ENCODE measurements around the gene AK2. TPM values are rescaled to one million over a fixed set of nuclear protein-coding genes. Genes with fewer than 3 reads are reported as not detected.
"Not testable (repeated sequence)": the region's sequence is repeated elsewhere in the genome, so short reads cannot be mapped to it uniquely, and the experiment has no call there.

The AK2 gene
- total RNA-seq, 1 donor from 2014 or later, result 118 TPM

GRCh38 chr1:33050221-33051076 is 13.8 kb upstream of the AK2 start:
- Histone ChIP-seq H3K27me3 (no peaks in the 10 kb centered on the region), H3K4me3 (no peak overlapping the region), H3K9me3 (no peaks in the 10 kb centered on the region), H3K27ac (no peak overlapping the region), H3K4me1 (no peaks in the 10 kb centered on the region), H3K36me3 (no peaks in the 10 kb centered on the region)
- TF ChIP-seq, protein P1, sequence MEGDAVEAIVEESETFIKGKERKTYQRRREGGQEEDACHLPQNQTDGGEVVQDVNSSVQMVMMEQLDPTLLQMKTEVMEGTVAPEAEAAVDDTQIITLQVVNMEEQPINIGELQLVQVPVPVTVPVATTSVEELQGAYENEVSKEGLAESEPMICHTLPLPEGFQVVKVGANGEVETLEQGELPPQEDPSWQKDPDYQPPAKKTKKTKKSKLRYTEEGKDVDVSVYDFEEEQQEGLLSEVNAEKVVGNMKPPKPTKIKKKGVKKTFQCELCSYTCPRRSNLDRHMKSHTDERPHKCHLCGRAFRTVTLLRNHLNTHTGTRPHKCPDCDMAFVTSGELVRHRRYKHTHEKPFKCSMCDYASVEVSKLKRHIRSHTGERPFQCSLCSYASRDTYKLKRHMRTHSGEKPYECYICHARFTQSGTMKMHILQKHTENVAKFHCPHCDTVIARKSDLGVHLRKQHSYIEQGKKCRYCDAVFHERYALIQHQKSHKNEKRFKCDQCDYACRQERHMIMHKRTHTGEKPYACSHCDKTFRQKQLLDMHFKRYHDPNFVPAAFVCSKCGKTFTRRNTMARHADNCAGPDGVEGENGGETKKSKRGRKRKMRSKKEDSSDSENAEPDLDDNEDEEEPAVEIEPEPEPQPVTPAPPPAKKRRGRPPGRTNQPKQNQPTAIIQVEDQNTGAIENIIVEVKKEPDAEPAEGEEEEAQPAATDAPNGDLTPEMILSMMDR (IDR thresholded peaks at IDR 0.05), result no peak
- no peak for TF ChIP-seq POLR2A (IDR thresholded peaks at IDR 0.05)
- no peak for TF ChIP-seq POLR2AphosphoS5 (IDR thresholded peaks at IDR 0.05; ENCODE audit: insufficient read depth in 1 of 2, low read depth in 1 of 2)
- DNase-seq (ENCODE audit: extremely low spot score in 2 of 2), result no peak
- intact Hi-C loops (cut with DNase I), result no loop called here

- no peak overlapping the region for H3K27ac ChIP-seq
- H3K27me3 ChIP-seq, result no peaks in the 10 kb centered on the region
- intact Hi-C loops (cut with DNase I), result loop anchor here (10.0 kb wide), 1 partner anchor 115 kb away; no protein-coding TSS in a partner anchor
- no peak overlapping the region for H3K4me3 ChIP-seq
- H3K36me3 ChIP-seq, result no peaks in the 10 kb centered on the region
- DNase-seq (ENCODE audit: extremely low spot score in 2 of 2), result no peak
- TF ChIP-seq, protein P1 (IDR thresholded peaks at IDR 0.05), result no peak
- TF ChIP-seq POLR2AphosphoS5 (IDR thresholded peaks at IDR 0.05; ENCODE audit: insufficient read depth in 1 of 2, low read depth in 1 of 2) (no peak), POLR2A (IDR thresholded peaks at IDR 0.05) (no peak)
- H3K4me1 ChIP-seq, result no peaks in the 10 kb centered on the region
- H3K9me3 ChIP-seq, result no peaks in the 10 kb centered on the region
Observed at GRCh38 chr1:33049371-33049770, 12.7 kb upstream of the AK2 start.

DNA sequence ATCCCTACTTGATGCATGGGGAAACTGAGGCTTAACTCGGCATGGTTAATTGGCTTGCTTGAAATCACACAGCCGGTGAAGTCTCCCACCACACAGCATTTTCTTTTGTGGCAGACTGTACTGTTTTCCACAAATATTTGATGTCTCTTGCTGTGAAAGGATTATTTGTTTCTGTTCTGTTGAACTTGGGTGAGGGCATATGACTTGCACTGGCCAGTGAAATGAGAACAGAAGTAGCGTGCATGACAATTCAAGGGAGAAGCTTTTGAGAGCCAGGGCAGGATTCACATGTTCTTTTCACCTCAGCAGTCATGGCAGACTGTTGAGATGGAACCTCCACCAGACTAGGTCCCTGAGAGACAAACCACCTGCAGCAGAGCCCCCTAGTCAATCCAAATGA is 11.7 kb upstream of the AK2 start:
- no peak for DNase-seq (ENCODE audit: extremely low spot score in 2 of 2)
- TF ChIP-seq, protein P1 (IDR thresholded peaks at IDR 0.05), result no peak
- TF ChIP-seq POLR2A (IDR thresholded peaks at IDR 0.05) (no peak), POLR2AphosphoS5 (IDR thresholded peaks at IDR 0.05; ENCODE audit: insufficient read depth in 1 of 2, low read depth in 1 of 2) (no peak)
- H3K9me3 ChIP-seq, result no peaks in the 10 kb centered on the region
- H3K36me3 ChIP-seq, result no peaks in the 10 kb centered on the region
- intact Hi-C loops (cut with DNase I), result loop anchor here (10.0 kb wide), 1 partner anchor 114 kb away; no protein-coding TSS in a partner anchor
- H3K27ac ChIP-seq, result no peak overlapping the region
- H3K27me3 ChIP-seq, result no peaks in the 10 kb centered on the region
- no peaks in the 10 kb centered on the region for H3K4me1 ChIP-seq
- no peak overlapping the region for H3K4me3 ChIP-seq

GRCh38 chr1:33047839-33048305 is 11.2 kb upstream of the AK2 start:
- TF ChIP-seq POLR2A (IDR thresholded peaks at IDR 0.05) (no peak), POLR2AphosphoS5 (IDR thresholded peaks at IDR 0.05; ENCODE audit: insufficient read depth in 1 of 2, low read depth in 1 of 2) (no peak)
- TF ChIP-seq, protein P1 (IDR thresholded peaks at IDR 0.05), result no peak
- Histone ChIP-seq H3K27ac (no peak overlapping the region), H3K4me1 (no peaks in the 10 kb centered on the region), H3K4me3 (no peak overlapping the region), H3K27me3 (no peaks in the 10 kb centered on the region), H3K9me3 (no peaks in the 10 kb centered on the region), H3K36me3 (no peaks in the 10 kb centered on the region)
- no peak for DNase-seq (ENCODE audit: extremely low spot score in 2 of 2)
- intact Hi-C loops (cut with DNase I), result loop anchor here (10.0 kb wide), 1 partner anchor 113 kb away; no protein-coding TSS in a partner anchor

GRCh38 chr1:33047290-33047689 is 10.6 kb upstream of the AK2 start:
- Histone ChIP-seq H3K4me3 (no peak overlapping the region), H3K27ac (no peak overlapping the region), H3K4me1 (no peaks in the 10 kb centered on the region), H3K27me3 (no peaks in the 10 kb centered on the region), H3K9me3 (no peaks in the 10 kb centered on the region), H3K36me3 (no peaks in the 10 kb centered on the region)
- intact Hi-C loops (cut with DNase I), result loop anchor here (10.0 kb wide), 1 partner anchor 112 kb away; no protein-coding TSS in a partner anchor
- DNase-seq (ENCODE audit: extremely low spot score in 2 of 2), result no peak
- TF ChIP-seq POLR2AphosphoS5 (IDR thresholded peaks at IDR 0.05; ENCODE audit: insufficient read depth in 1 of 2, low read depth in 1 of 2) (no peak), POLR2A (IDR thresholded peaks at IDR 0.05) (no peak)
- TF ChIP-seq, protein P1 (IDR thresholded peaks at IDR 0.05), result no peak

DNA sequence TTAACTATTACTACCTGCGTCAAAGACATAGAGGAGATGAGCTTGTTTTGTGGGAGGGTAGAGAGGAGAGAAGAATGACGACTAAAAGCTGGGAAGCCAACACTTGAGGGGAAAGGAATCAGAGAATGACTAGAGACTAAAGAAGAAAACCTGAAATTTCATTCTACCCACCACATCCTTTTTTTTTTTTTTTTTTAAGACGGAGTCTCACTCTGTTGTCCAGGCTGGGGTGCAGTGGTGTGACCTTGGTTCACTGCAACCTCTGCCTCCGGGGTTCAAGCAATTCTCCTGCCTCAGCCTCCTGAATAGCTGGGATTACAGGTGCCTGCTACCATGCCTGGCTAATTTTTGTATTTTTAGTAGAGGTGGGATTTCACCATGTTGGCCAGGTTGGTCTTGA is 9.6 kb upstream of the AK2 start:
- not testable (repeated sequence) for H3K9me3 ChIP-seq; H3K4me1 ChIP-seq; DNase-seq (ENCODE audit: extremely low spot score in 2 of 2); H3K36me3 ChIP-seq; H3K27ac ChIP-seq; H3K27me3 ChIP-seq; H3K4me3 ChIP-seq
- intact Hi-C loops (cut with DNase I), result loop anchor here (10.0 kb wide), 1 partner anchor 111 kb away; no protein-coding TSS in a partner anchor
